Endothelial cell of umbilical vein (primary cell): ENCODE data around the gene CELF1. TPM values are rescaled to one million over a fixed set of nuclear protein-coding genes. Genes with fewer than 3 reads are reported as not detected.

Experiments used
- BruUV-seq: library from RNA; stranded (reverse); fragments of 400-500 nt; replicated peaks from 2 replicates; lab custom pipeline; 2021; lab: Mats Ljungman, UMichigan
- CTCF ChIA-PET: fragments of 300-600, 350-600 bp; sonication (Branson Sonifier 250); formaldehyde crosslinking; loops from one replicate; lab custom pipeline; 2021; ENCODE audit warnings: antibody characterized with exemption, inconsistent platforms; lab: Charles Lee
- POLR2A ChIA-PET: fragments of 300-600, 350-600 bp; sonication (Branson Sonifier 250); formaldehyde crosslinking; loops from one replicate; lab custom pipeline; 2021; ENCODE audit warnings: antibody characterized with exemption, inconsistent platforms; lab: Charles Lee
- DNase-seq: peaks from one replicate; pipeline ENCODE4 v3.0.0-alpha.2; 2011; ENCODE audit warnings: low read depth, low spot score
- FAIRE-seq: peaks from 2 replicates; lab custom pipeline; 2011; peaks lifted over from hg19 to GRCh38; lab: Jason Lieb, UNC
- H2AFZ ChIP-seq: 2 replicates; pipeline ENCODE4 v1.6.0; 2012; ENCODE audit warnings: low read depth, low read length, control low read depth, inconsistent platforms
- H3K27ac ChIP-seq: 2 replicates; pipeline ENCODE4 v1.5.1; 2011; ENCODE audit warnings: low read depth, mild to moderate bottlenecking, control low read depth, low read length, moderate library complexity; ENCODE audit not compliant: insufficient read depth
- H3K27me3 ChIP-seq, 2 experiments: 2 replicates each; pipeline versions ENCODE4 v1.6.0 to v1.6.1; 2011; ENCODE audit warnings: low read length in 2 of 2, mixed read lengths in 1 of 2; ENCODE audit not compliant: control insufficient read depth in 2 of 2, insufficient read depth in 2 of 2
- H3K36me3 ChIP-seq, 2 experiments: 2 replicates in 1 of 2; 3 replicates in 1 of 2; pipeline ENCODE4 v1.5.1; 2011; ENCODE audit warnings: low read length in 2 of 2, mild to moderate bottlenecking in 1 of 2, moderate library complexity in 1 of 2; ENCODE audit not compliant: control insufficient read depth in 2 of 2, insufficient read depth in 2 of 2; ENCODE audit errors: extremely low read depth in 1 of 2
- H3K4me1 ChIP-seq: 3 replicates; pipeline ENCODE4 v1.5.1; 2011; ENCODE audit warnings: mild to moderate bottlenecking, low read length; ENCODE audit not compliant: control insufficient read depth, insufficient read depth; ENCODE audit errors: extremely low read depth
- H3K4me2 ChIP-seq: 2 replicates; pipeline ENCODE4 v1.6.1; 2011; ENCODE audit warnings: low read length, control low read depth, mixed read lengths; ENCODE audit not compliant: insufficient read depth
- H3K4me3 ChIP-seq, 3 experiments: fragments of 200-600 bp in 1 of 3; sonication (generic), shearing (Covaris generic) in 1 of 3; replicated peaks in 1 of 3; 2 replicates each; pipeline ENCODE4 v1.5.1; 2011 to 2016; ENCODE audit warnings: control low read depth in 3 of 3, low read length in 3 of 3, mild to moderate bottlenecking in 2 of 3, inconsistent platforms in 1 of 3, low read depth in 1 of 3, moderate library complexity in 1 of 3; ENCODE audit not compliant: insufficient read depth in 1 of 3
- H3K79me2 ChIP-seq: 2 replicates; pipeline ENCODE4 v1.6.0; 2012; ENCODE audit warnings: low read length, inconsistent platforms; ENCODE audit not compliant: control insufficient read depth, insufficient read depth
- H3K9ac ChIP-seq: replicated peaks from 2 replicates; pipeline ENCODE3; 2011; ENCODE audit warnings: low read length, control low read depth; ENCODE audit not compliant: insufficient read depth; ENCODE audit errors: extremely low read depth
- H3K9me1 ChIP-seq: replicated peaks from 3 replicates; pipeline ENCODE4 v1.6.0; 2011; ENCODE audit warnings: mild to moderate bottlenecking, low read length; ENCODE audit not compliant: control insufficient read depth, insufficient read depth; ENCODE audit errors: extremely low read depth
- H3K9me3 ChIP-seq: replicated peaks from 2 replicates; pipeline ENCODE4 v1.5.1; 2012; ENCODE audit warnings: low read length, inconsistent platforms; ENCODE audit not compliant: control insufficient read depth, insufficient read depth
- H4K20me1 ChIP-seq: replicated peaks from 2 replicates; pipeline ENCODE3; 2011; ENCODE audit warnings: mild to moderate bottlenecking, low read length; ENCODE audit not compliant: control insufficient read depth, insufficient read depth; ENCODE audit errors: extremely low read depth
- CTCF ChIP-seq, 2 donors: IDR thresholded peaks; 1 replicate in 1 of 2; 2 replicates in 1 of 2; pipeline ENCODE4 v1.5.1; 2011; ENCODE audit warnings: low read length in 2 of 2, mild to moderate bottlenecking in 2 of 2, moderate library complexity in 2 of 2, control low read depth in 1 of 2, inconsistent platforms in 1 of 2, low read depth in 1 of 2; ENCODE audit not compliant: insufficient read depth in 1 of 2; ENCODE audit errors: extremely low read depth in 1 of 2
- EZH2 ChIP-seq: IDR thresholded peaks from 2 replicates; pipeline ENCODE4 v1.6.1; 2012; ENCODE audit warnings: borderline replicate concordance, low read depth, mild to moderate bottlenecking, moderate library complexity, low read length, inconsistent platforms; ENCODE audit not compliant: severe bottlenecking
- FOS ChIP-seq: IDR thresholded peaks from 2 replicates; pipeline ENCODE4 v1.6.1; 2011; ENCODE audit warnings: mild to moderate bottlenecking, low read length, moderate library complexity, borderline replicate concordance; ENCODE audit not compliant: insufficient read depth
- GATA2 ChIP-seq: IDR thresholded peaks from 2 replicates; pipeline ENCODE4 v1.7.0; 2011; ENCODE audit warnings: low read depth, mild to moderate bottlenecking, moderate library complexity, mixed read lengths, low read length; ENCODE audit not compliant: insufficient read length, insufficient read depth
- JUN ChIP-seq: IDR thresholded peaks from 2 replicates; pipeline ENCODE4 v1.6.1; 2011; ENCODE audit warnings: borderline replicate concordance, low read depth; ENCODE audit not compliant: insufficient read length, insufficient read depth
- MAX ChIP-seq: IDR thresholded peaks from 2 replicates; pipeline ENCODE4 v1.6.1; 2011; ENCODE audit not compliant: insufficient read depth, insufficient read length
- MYC ChIP-seq: IDR thresholded peaks from one replicate; pipeline ENCODE4 v1.6.1; 2011; ENCODE audit warnings: mild to moderate bottlenecking, low read depth, low read length
- POLR2A ChIP-seq: IDR thresholded peaks from 2 replicates; pipeline ENCODE4 v1.6.1; 2012; ENCODE audit warnings: low read depth, mild to moderate bottlenecking, control low read depth, low read length
- POLR2AphosphoS5 ChIP-seq: IDR thresholded peaks from 2 replicates; pipeline ENCODE4 v1.6.1; 2012; ENCODE audit warnings: low read depth, mild to moderate bottlenecking, control low read depth, low read length, moderate library complexity; ENCODE audit not compliant: insufficient read depth
- dilution Hi-C: fragments of 300-500 bp; cut with MboI; formaldehyde crosslinking; loops from one replicate; pipeline ENCODE4 v1.15.0; 2019; ENCODE audit warnings: low sequenced_read_pairs; ENCODE audit not compliant: extremely low pct_ligation_motif_present
- intact Hi-C: fragments of 100-400 bp; cut with micrococcal nuclease; formaldehyde crosslinking; loops from one replicate; pipeline ENCODE4 v1.10.0; 2022
- polyA plus RNA-seq, 4 experiments: library from polyadenylated mRNA; depleted of rRNA in 3 of 4; stranded (reverse) in 3 of 4; unstranded in 1 of 4; fragments of >200 nt; gene quantifications; 2 replicates each; pipeline versions ENCODE4 v1.2.1 to v1.2.3, GENCODE V29; 2011 to 2012; ENCODE audit warnings: missing spikeins in 1 of 4
- total RNA-seq: library from RNA; stranded (reverse); gene quantifications from 2 replicates; pipeline ENCODE4 v1.2.3, GENCODE V29; 2021

CELF1 gene
- total and polyA plus RNA-seq, 2 donors (not counting 3 experiments of a cell fraction or from before 2014, with no cell fraction given): 66.3 to 120 TPM

- ChIA-PET CTCF (interaction anchor here (1.2 kb wide), 1 partner anchor 70 kb away, joined by 3 read pairs; no protein-coding TSS in a partner anchor), POLR2A (no interaction called here)
- DNase-seq (no peak), FAIRE-seq (no peak)
- Histone ChIP-seq H4K20me1 (peaks cover 3% of the 10 kb centered on the region), H3K9ac (no peak overlapping the region), H3K4me2 (no peak overlapping the region), H3K79me2 (peaks cover 31% of the 10 kb centered on the region), H3K36me3 (peaks cover 8 to 15% of the 10 kb centered on the region in 2 experiments), H3K4me1 (peaks cover 7% of the 10 kb centered on the region), H3K27ac (no peak overlapping the region), H3K4me3 (no peak overlapping the region), H3K27me3 (no peaks in the 10 kb centered on the region), H3K9me1 (no peaks in the 10 kb centered on the region), H2AFZ (no peak overlapping the region), H3K9me3 (no peaks in the 10 kb centered on the region)
- no peak for TF ChIP-seq EZH2
- TF ChIP-seq MYC: no peak
- no peak for TF ChIP-seq JUN
- TF ChIP-seq POLR2AphosphoS5: no peak
- TF ChIP-seq MAX: no peak
- dilution Hi-C loops (no loop called here), intact Hi-C loops (no loop called here)
- no TSS peak for BruUV-seq
These were observed 17.9 kb upstream of the CELF1 start for GRCh38 chr11:47570651-47571356.

- intact Hi-C loops (no loop called here), dilution Hi-C loops (no loop called here)
- TF ChIP-seq MAX (no peak), FOS (no peak), POLR2AphosphoS5 (no peak), GATA2 (no peak), JUN (no peak), MYC (no peak), CTCF (IDR thresholded peaks at IDR 0.05; ENCODE audit: extremely low read depth in 1 of 2, insufficient read depth in 1 of 2, low read depth in 1 of 2, low read length in 2 of 2) (no peak), POLR2A (no peak), EZH2 (no peak)
- Histone ChIP-seq H3K36me3 (peaks cover 8 to 15% of the 10 kb centered on the region in 2 experiments), H3K9me1 (no peaks in the 10 kb centered on the region), H3K27ac (no peak overlapping the region), H3K4me3 (no peak overlapping the region), H3K4me2 (no peak overlapping the region), H2AFZ (no peak overlapping the region), H3K9me3 (no peaks in the 10 kb centered on the region), H4K20me1 (peaks cover 3% of the 10 kb centered on the region), H3K27me3 (no peaks in the 10 kb centered on the region), H3K79me2 (peaks cover 38% of the 10 kb centered on the region), H3K9ac (no peak overlapping the region), H3K4me1 (peaks cover 12% of the 10 kb centered on the region)
- DNase-seq: no peak
- ChIA-PET CTCF (no interaction called here), POLR2A (no interaction called here)
- FAIRE-seq: no peak
- no TSS peak for BruUV-seq
These were observed 16.7 kb upstream of the CELF1 start for GRCh38 chr11:47569646-47570045.
